ENCODE results near the gene SLC17A7.

- TF ChIP-seq GATA2 (IDR thresholded peaks at IDR 0.05; ENCODE audit: low read depth, low read length), result no peak
- TF ChIP-seq GATA3 (IDR thresholded peaks at IDR 0.05; ENCODE audit: low read depth, low read length), result no peak
These were observed 4.7 kb upstream of the SLC17A7 start for GRCh38 chr19:49445997-49446396.
